GM19351 (cell line): ENCODE data around the gene HOXA9.

Experiments used
- ATAC-seq: cut with Tn5 transposase; IDR thresholded peaks from one replicate; pipeline ENCODE4 v1.9.1; 2021; ENCODE audit warnings: mild to moderate bottlenecking, moderate library complexity; ENCODE audit not compliant: unreplicated experiment

HOXA9 gene

GRCh38 chr7:27144781-27145164, 20.6 kb downstream of the HOXA9 start:
- no peak for ATAC-seq

GRCh38 chr7:27143950-27144780, 21.2 kb downstream of the HOXA9 start:
- no peak for ATAC-seq

- ATAC-seq, result no peak
Observed at GRCh38 chr7:27143023-27143949, 22.1 kb downstream of the HOXA9 start, which contains the start of gene HOXA5. Gene HOXA5, minus strand, starts transcription at chr7:27143681. Its CDS starts 74 bp downstream, at chr7:27143607.

- no peak for ATAC-seq
Observed at GRCh38 chr7:27142580-27143022, 22.7 kb downstream of the HOXA9 start.

GRCh38 chr7:27141923-27142579, 23.3 kb downstream of the HOXA9 start:
- no peak for ATAC-seq

- ATAC-seq, result no peak
Observed at GRCh38 chr7:27141137-27141922, 24.0 kb downstream of the HOXA9 start.

GRCh38 chr7:27140126-27140857, 25.0 kb downstream of the HOXA9 start:
- ATAC-seq, result no peak

GRCh38 chr7:27139334-27140125, 25.8 kb downstream of the HOXA9 start:
- ATAC-seq, result no peak

GRCh38 chr7:27138985-27139333, 26.4 kb downstream of the HOXA9 start:
- ATAC-seq, result no peak

GRCh38 chr7:27138472-27138871, 26.9 kb downstream of the HOXA9 start:
- ATAC-seq, result no peak

- ATAC-seq, result no peak
Observed at GRCh38 chr7:27137640-27138315, 27.6 kb downstream of the HOXA9 start.

GRCh38 chr7:27134392-27134791, 30.9 kb downstream of the HOXA9 start:
- no peak for ATAC-seq

GRCh38 chr7:27133409-27134231, 31.7 kb downstream of the HOXA9 start:
- ATAC-seq, result no peak

- no peak for ATAC-seq
Observed at GRCh38 chr7:27132978-27133377, 32.4 kb downstream of the HOXA9 start.

- no peak for ATAC-seq
Observed at GRCh38 chr7:27132214-27132613, 33.1 kb downstream of the HOXA9 start.

- no peak for ATAC-seq
Observed at GRCh38 chr7:27131390-27131819, 33.9 kb downstream of the HOXA9 start.
